Common myeloid progenitor, CD34-positive (primary cell): Measurements from ENCODE around the gene BIRC7.

Experiments used
- CTCF ChIA-PET: fragments of 350-600 bp; sonication (Branson Sonifier 250); formaldehyde crosslinking; loops from one replicate; lab custom pipeline; 2021; ENCODE audit warnings: antibody characterized with exemption; lab: Charles Lee
- POLR2A ChIA-PET: fragments of 350-600 bp; sonication (Branson Sonifier 250); formaldehyde crosslinking; loops from one replicate; lab custom pipeline; 2021; ENCODE audit warnings: antibody characterized with exemption; lab: Charles Lee
- DNase-seq, 3 donors: peaks; one replicate each; pipeline versions ENCODE4 v3.0.0 to v3.0.0-alpha.2; 2013
- H3K27ac ChIP-seq, 2 experiments: 1 replicate in 1 of 2; 2 replicates in 1 of 2; pipeline ENCODE4 v1.7.0; 2013; ENCODE audit warnings: inconsistent platforms in 2 of 2, low read length in 2 of 2, mild to moderate bottlenecking in 2 of 2, low read depth in 1 of 2, moderate library complexity in 1 of 2; ENCODE audit not compliant: severe bottlenecking in 2 of 2, insufficient read depth in 1 of 2, poor library complexity in 1 of 2
- H3K27me3 ChIP-seq, 5 experiments: replicated peaks in 2 of 5; 1 replicate in 3 of 5; 2 replicates in 2 of 5; pipeline versions ENCODE4 v1.6.1 to v1.7.0; 2013; ENCODE audit warnings: low read length in 4 of 5, mild to moderate bottlenecking in 2 of 5, moderate library complexity in 2 of 5, inconsistent platforms in 1 of 5; ENCODE audit not compliant: insufficient read depth in 5 of 5, control insufficient read depth in 4 of 5
- H3K36me3 ChIP-seq, 4 experiments: 1 replicate in 2 of 4; 2 replicates in 2 of 4; pipeline versions ENCODE4 v1.6.1 to v1.7.0; 2013; ENCODE audit warnings: low read length in 3 of 4, control low read depth in 1 of 4, mild to moderate bottlenecking in 1 of 4; ENCODE audit not compliant: control insufficient read depth in 4 of 4, insufficient read depth in 4 of 4
- H3K4me1 ChIP-seq, 4 experiments: 1 replicate in 3 of 4; 2 replicates in 1 of 4; pipeline versions ENCODE4 v1.6.1 to v1.7.1; 2013; ENCODE audit warnings: low read length in 3 of 4, mild to moderate bottlenecking in 3 of 4, control low read depth in 1 of 4, inconsistent platforms in 1 of 4, moderate library complexity in 1 of 4; ENCODE audit not compliant: control insufficient read depth in 4 of 4, insufficient read depth in 4 of 4; ENCODE audit errors: control extremely low read depth in 1 of 4
- H3K4me3 ChIP-seq, 7 experiments: 1 replicate in 4 of 7; 2 replicates in 3 of 7; pipeline versions ENCODE4 v1.5.1 to v1.7.0; 2013; ENCODE audit warnings: mild to moderate bottlenecking in 7 of 7, low read length in 6 of 7, moderate library complexity in 6 of 7, inconsistent platforms in 2 of 7, low read depth in 2 of 7, control low read depth in 1 of 7; ENCODE audit not compliant: insufficient read depth in 4 of 7, control insufficient read depth in 1 of 7; ENCODE audit errors: extremely low read depth in 1 of 7
- H3K9me3 ChIP-seq, 5 experiments: 1 replicate in 4 of 5; 2 replicates in 1 of 5; pipeline versions ENCODE4 v1.6.1 to v1.7.1; 2013; ENCODE audit warnings: low read length in 4 of 5, mild to moderate bottlenecking in 2 of 5, inconsistent platforms in 1 of 5, low read depth in 1 of 5, moderate library complexity in 1 of 5; ENCODE audit not compliant: control insufficient read depth in 4 of 5, insufficient read depth in 2 of 5; ENCODE audit errors: control extremely low read depth in 1 of 5
- WGBS: methylation state at CpG from one replicate; pipeline ENCODE4 v1.1.5; 2013; ENCODE audit not compliant: insufficient coverage; 5-methylcytosine and 5-hydroxymethylcytosine counted together

Gene BIRC7

GRCh38 chr20:63284544-63284949, 48.8 kb downstream of the BIRC7 start:
- Histone ChIP-seq H3K36me3 (peaks cover 2 to 81% (median 51%) of the 10 kb centered on the region in 4 experiments), H3K9me3 (no peaks in the 10 kb centered on the region)
- CTCF ChIA-PET, result interaction anchor here (0.7 kb wide), 1 partner anchor 50 kb away, joined by 3 read pairs; no protein-coding TSS in a partner anchor

DNA sequence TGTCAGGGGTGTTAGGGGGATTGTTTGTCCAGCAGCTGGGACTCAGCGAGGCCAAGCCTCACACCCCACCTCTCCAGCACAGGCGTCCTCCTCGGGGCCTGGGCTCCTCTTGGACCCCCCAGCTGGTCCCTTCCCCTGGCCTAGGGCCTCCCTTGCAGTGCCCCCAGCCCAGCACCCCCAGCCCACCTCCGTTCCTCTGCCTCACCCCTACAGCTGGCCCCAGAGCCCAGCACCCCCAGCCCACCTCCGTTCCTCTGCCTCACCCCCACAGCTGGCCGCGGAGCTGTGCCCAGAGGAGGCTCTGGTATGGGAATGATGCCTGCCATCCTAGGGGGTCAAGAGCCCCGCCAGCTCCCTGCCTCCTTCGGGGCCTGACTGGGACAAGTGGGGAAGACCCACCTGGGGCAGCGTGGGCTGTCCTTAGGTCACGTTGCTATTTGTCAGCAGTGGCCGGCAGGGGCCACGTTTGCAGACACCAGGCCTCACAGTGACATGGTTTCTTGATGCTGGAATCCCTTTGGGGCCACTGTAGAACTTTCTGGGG, 49.3 kb downstream of the BIRC7 start:
- peaks cover 2 to 78% (median 51%) of the 10 kb centered on the region in 4 experiments for H3K36me3 ChIP-seq
- ChIA-PET CTCF (interaction anchor here (0.7 kb wide), 1 partner anchor 50 kb away, joined by 3 read pairs; no protein-coding TSS in a partner anchor), POLR2A (no interaction called here)
- H3K4me3 ChIP-seq, result no peak overlapping the region
- H3K27ac ChIP-seq, result no peak overlapping the region
- H3K27me3 ChIP-seq, result no peaks in the 10 kb centered on the region
- DNase-seq, result no peak
- H3K4me1 ChIP-seq, result no peaks in the 10 kb centered on the region
- 92% methylated on average over 10 of the region's 13 CpGs for WGBS
- H3K9me3 ChIP-seq, result no peaks in the 10 kb centered on the region

More at GRCh38 chr20:63284544-63284949, 48.8 kb downstream of the BIRC7 start:
- no peaks in the 10 kb centered on the region for H3K4me1 ChIP-seq
- DNase-seq, result no peak
- H3K27ac ChIP-seq, result no peak overlapping the region
- POLR2A ChIA-PET, result no interaction called here
- H3K4me3 ChIP-seq, result peak overlapping the region in 2 of 7 experiments; percentile 33 to 42
- WGBS, result 80% methylated on average over 19 of the region's 25 CpGs
- no peaks in the 10 kb centered on the region for H3K27me3 ChIP-seq

- H3K27me3 ChIP-seq, result no peaks in the 10 kb centered on the region
- H3K4me3 ChIP-seq, result no peak overlapping the region
- H3K4me1 ChIP-seq, result no peaks in the 10 kb centered on the region
- H3K27ac ChIP-seq, result no peak overlapping the region
- ChIA-PET CTCF (no interaction called here), POLR2A (no interaction called here)
- 97% methylated on average over 36 of the region's 44 CpGs for WGBS
- H3K36me3 ChIP-seq, result peaks cover 2 to 71% (median 46%) of the 10 kb centered on the region in 4 experiments
- no peaks in the 10 kb centered on the region for H3K9me3 ChIP-seq
- DNase-seq, result no peak
These were observed 50.2 kb downstream of the BIRC7 start for GRCh38 chr20:63285636-63286615.

GRCh38 chr20:63286781-63287696, 51.3 kb downstream of the BIRC7 start:
- Histone ChIP-seq H3K9me3 (no peaks in the 10 kb centered on the region), H3K4me3 (no peak overlapping the region), H3K4me1 (no peaks in the 10 kb centered on the region), H3K27ac (no peak overlapping the region), H3K27me3 (peaks cover 0 to under 1% (median 0%) of the 10 kb centered on the region in 5 experiments), H3K36me3 (peaks cover 2 to 60% (median 39%) of the 10 kb centered on the region in 4 experiments)
- ChIA-PET CTCF (interaction anchor here (1.2 kb wide), 1 partner anchor 48 kb away, joined by 3 read pairs; no protein-coding TSS in a partner anchor), POLR2A (no interaction called here)
- no peak for DNase-seq
- 93% methylated on average over 14 of the region's 23 CpGs for WGBS

- Histone ChIP-seq H3K36me3 (peaks cover 0 to 51% (median 34%) of the 10 kb centered on the region in 4 experiments), H3K4me3 (no peak overlapping the region), H3K27ac (no peak overlapping the region), H3K4me1 (no peaks in the 10 kb centered on the region), H3K9me3 (no peaks in the 10 kb centered on the region), H3K27me3 (peaks cover 0 to 5% (median 0%) of the 10 kb centered on the region in 5 experiments)
- DNase-seq, result no peak
- WGBS, result 96% methylated on average over 51 of the region's 55 CpGs
- CTCF ChIA-PET, result interaction anchor here (1.2 to 1.4 kb wide), 2 partner anchors 15 to 48 kb away, joined by 3 to 4 read pairs; no protein-coding TSS in a partner anchor
- POLR2A ChIA-PET, result no interaction called here
These were observed 52.2 kb downstream of the BIRC7 start for GRCh38 chr20:63287697-63288580.
